Mammary epithelial cell (primary cell): ENCODE measurements around the gene NPY4R.
"Not testable (repeated sequence)": the region's sequence is repeated elsewhere in the genome, so short reads cannot be mapped to it uniquely, and the experiment has no call there.

Experiments
- CTCF ChIP-seq, 2 donors: IDR thresholded peaks in 1 of 2; conservative IDR thresholded peaks in 1 of 2; 2 replicates each; pipeline ENCODE4 v1.5.1; 2011 to 2012; ENCODE audit warnings: inconsistent platforms in 2 of 2, low read length in 2 of 2, mild to moderate bottlenecking in 2 of 2, control low read depth in 1 of 2, low read depth in 1 of 2; ENCODE audit not compliant: insufficient read depth in 1 of 2; ENCODE audit errors: extremely low read depth in 1 of 2
- EZH2 ChIP-seq: IDR thresholded peaks from 2 replicates; pipeline ENCODE4 v1.6.1; 2012; ENCODE audit warnings: low read length, inconsistent platforms, borderline replicate concordance

GRCh38 chr10:46512002-46512401 lies 46.2 kb upstream of the NPY4R start:
- TF ChIP-seq CTCF (conservative IDR thresholded peaks at IDR 0.05 in 1 of 2, IDR thresholded peaks at IDR 0.05 in 1 of 2; ENCODE audit: extremely low read depth in 1 of 2, insufficient read depth in 1 of 2, low read depth in 1 of 2, low read length in 2 of 2); EZH2: not testable (repeated sequence)
